Upper lobe of right lung (tissue), 1 donor: ENCODE data around the gene B3GLCT. TPM values are rescaled to one million over a fixed set of nuclear protein-coding genes. Genes with fewer than 3 reads are reported as not detected.

Experiments used
- ATAC-seq: fragments of 200-7000 bp; cut with Tn5 transposase; one replicate; pipeline ENCODE4 v1.9.1; 2020; ENCODE audit warnings: mild to moderate bottlenecking, moderate library complexity
- DNase-seq: peaks from one replicate; pipeline ENCODE4 v3.0.0-alpha.2; 2020
- H3K27ac ChIP-seq: fragments of 200-600 bp; one replicate; pipeline ENCODE4 v1.8.0; 2022
- H3K27me3 ChIP-seq: fragments of 200-600 bp; one replicate; pipeline ENCODE4 v1.8.0; 2022; ENCODE audit warnings: mild to moderate bottlenecking
- H3K36me3 ChIP-seq: fragments of 200-600 bp; one replicate; pipeline ENCODE4 v1.8.0; 2022
- H3K4me1 ChIP-seq: fragments of 200-600 bp; one replicate; pipeline ENCODE4 v1.8.0; 2022
- H3K4me3 ChIP-seq: fragments of 200-600 bp; one replicate; pipeline ENCODE4 v1.8.0; 2022; ENCODE audit warnings: mild to moderate bottlenecking
- H3K9me3 ChIP-seq: fragments of 200-600 bp; one replicate; pipeline ENCODE4 v1.8.0; 2022
- intact Hi-C: fragments of 100-400 bp; cut with DNase I; formaldehyde crosslinking; loops from one replicate; pipeline ENCODE4 v1.11.0; 2022
- total RNA-seq: library from RNA; stranded (reverse); fragmentation: NEBNext Ultra II Directional; extraction: Animal tissue kit (Norgen Biotek cat#: 25700); gene quantifications from one replicate; pipeline ENCODE4 v1.2.1, GENCODE V29; 2021
- TF ChIP-seq, protein P1 (sequence below): fragments of 200-600 bp; IDR thresholded peaks from one replicate; pipeline ENCODE4 v1.8.0; 2022; ENCODE audit warnings: antibody characterized with exemption
- donor health status: DM: no; HTN: yes; CAD: no; lungs with severe emphysema.

B3GLCT gene
- total RNA-seq, 1 donor from 2014 or later, result 6.7 TPM

DNA sequence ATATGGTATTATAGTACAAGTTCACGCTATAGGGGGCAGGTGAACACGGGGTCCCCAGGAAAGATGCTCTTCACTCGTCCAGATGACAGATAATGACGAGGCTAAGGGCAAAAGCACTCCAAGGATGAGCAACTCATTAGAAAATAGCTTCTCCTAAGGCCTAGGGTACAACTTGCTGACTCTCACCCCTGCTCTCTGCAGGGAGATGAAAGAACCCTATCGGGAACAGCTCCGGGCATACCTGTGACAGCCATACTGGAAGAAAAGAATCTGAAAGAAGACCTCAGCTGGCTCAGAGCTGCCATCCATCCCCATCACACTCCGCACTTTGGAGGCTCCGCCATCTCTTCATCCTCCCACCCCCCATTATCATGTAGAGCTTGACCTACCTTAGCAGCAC lies 20.5 kb upstream of the B3GLCT start:
- Histone ChIP-seq H3K36me3 (no peaks in the 10 kb centered on the region), H3K9me3 (no peaks in the 10 kb centered on the region), H3K27me3 (no peaks in the 10 kb centered on the region), H3K4me1 (no peaks in the 10 kb centered on the region), H3K27ac (no peak overlapping the region), H3K4me3 (no peak overlapping the region)
- no peak for DNase-seq
- intact Hi-C loops, result no loop called here
- ATAC-seq, result no peak
- TF ChIP-seq, protein P1, sequence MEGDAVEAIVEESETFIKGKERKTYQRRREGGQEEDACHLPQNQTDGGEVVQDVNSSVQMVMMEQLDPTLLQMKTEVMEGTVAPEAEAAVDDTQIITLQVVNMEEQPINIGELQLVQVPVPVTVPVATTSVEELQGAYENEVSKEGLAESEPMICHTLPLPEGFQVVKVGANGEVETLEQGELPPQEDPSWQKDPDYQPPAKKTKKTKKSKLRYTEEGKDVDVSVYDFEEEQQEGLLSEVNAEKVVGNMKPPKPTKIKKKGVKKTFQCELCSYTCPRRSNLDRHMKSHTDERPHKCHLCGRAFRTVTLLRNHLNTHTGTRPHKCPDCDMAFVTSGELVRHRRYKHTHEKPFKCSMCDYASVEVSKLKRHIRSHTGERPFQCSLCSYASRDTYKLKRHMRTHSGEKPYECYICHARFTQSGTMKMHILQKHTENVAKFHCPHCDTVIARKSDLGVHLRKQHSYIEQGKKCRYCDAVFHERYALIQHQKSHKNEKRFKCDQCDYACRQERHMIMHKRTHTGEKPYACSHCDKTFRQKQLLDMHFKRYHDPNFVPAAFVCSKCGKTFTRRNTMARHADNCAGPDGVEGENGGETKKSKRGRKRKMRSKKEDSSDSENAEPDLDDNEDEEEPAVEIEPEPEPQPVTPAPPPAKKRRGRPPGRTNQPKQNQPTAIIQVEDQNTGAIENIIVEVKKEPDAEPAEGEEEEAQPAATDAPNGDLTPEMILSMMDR, result no peak

DNA sequence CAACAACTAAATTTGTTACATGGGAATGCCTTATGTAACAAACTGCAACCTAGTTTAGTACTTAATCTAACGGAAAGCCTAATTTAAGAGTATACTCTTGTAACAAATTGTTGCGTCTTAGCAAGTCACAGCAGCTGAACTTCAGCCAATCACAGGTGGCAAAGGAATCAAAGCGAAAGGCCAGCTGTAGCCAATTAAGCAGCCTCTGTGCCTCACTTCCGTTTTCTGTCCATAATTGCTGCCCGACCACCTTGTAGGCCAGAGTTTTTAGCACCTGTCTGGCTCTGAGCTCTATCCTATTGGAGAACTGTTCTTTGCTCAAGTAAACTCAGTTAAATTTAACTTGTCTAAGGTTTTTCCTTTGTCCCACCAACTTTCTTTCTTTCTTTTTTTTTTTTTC lies 20.0 kb upstream of the B3GLCT start:
- H3K9me3 ChIP-seq, result no peaks in the 10 kb centered on the region
- no peaks in the 10 kb centered on the region for H3K4me1 ChIP-seq
- no peaks in the 10 kb centered on the region for H3K27me3 ChIP-seq
- TF ChIP-seq, protein P1, result no peak
- intact Hi-C loops, result no loop called here
- no peaks in the 10 kb centered on the region for H3K36me3 ChIP-seq
- ATAC-seq, result no peak
- DNase-seq, result no peak
- no peak overlapping the region for H3K27ac ChIP-seq
- no peak overlapping the region for H3K4me3 ChIP-seq

DNA sequence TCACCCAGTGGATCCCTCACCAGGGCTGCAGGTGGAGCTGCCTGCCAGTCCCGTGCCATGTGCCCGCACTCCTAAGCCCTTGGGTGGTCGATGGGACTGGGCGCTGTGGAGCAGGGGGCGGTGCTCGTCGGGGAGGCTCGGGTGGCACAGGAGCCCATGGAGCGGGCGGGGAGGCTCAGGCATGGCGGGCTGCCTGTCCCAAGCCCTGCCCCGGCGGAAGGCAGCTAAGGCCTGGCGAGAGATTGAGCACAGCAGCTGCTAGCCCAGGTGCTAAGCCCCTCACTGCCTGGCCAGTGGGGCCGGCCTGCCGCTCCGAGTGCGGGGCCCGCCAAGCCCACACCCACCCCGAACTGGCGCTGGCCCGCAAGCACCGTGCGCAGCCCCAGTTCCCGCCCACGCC lies 16.8 kb upstream of the B3GLCT start:
- TF ChIP-seq, protein P1, result no peak
- Histone ChIP-seq H3K36me3 (no peaks in the 10 kb centered on the region), H3K27ac (no peak overlapping the region), H3K27me3 (no peaks in the 10 kb centered on the region), H3K4me1 (no peaks in the 10 kb centered on the region), H3K4me3 (no peak overlapping the region), H3K9me3 (no peaks in the 10 kb centered on the region)
- intact Hi-C loops, result no loop called here
- ATAC-seq (no peak), DNase-seq (no peak)

DNA sequence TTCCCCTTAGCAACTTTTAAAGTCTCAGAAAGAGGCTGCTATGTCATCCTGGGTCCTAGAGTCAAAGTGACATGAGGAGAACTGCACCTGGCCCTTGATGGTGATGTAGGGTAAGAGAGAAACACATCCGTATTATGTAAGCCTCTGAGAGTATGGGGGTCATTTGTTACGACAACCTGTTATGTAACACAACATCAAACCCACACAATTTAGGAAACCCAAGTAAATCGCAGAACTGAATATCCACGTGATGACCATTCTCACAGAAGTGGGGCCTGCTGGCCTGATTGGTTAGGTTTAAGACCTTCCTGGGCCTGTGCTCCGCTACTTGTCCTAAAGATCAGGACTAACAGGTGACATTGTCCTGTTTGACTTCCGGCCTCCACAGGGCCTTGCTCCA lies 15.3 kb upstream of the B3GLCT start:
- H3K4me1 ChIP-seq, result no peaks in the 10 kb centered on the region
- DNase-seq, result no peak
- no peak for ATAC-seq
- TF ChIP-seq, protein P1, result no peak
- intact Hi-C loops, result no loop called here
- no peak overlapping the region for H3K27ac ChIP-seq
- no peaks in the 10 kb centered on the region for H3K9me3 ChIP-seq
- H3K27me3 ChIP-seq, result no peaks in the 10 kb centered on the region
- no peaks in the 10 kb centered on the region for H3K36me3 ChIP-seq
- no peak overlapping the region for H3K4me3 ChIP-seq

DNA sequence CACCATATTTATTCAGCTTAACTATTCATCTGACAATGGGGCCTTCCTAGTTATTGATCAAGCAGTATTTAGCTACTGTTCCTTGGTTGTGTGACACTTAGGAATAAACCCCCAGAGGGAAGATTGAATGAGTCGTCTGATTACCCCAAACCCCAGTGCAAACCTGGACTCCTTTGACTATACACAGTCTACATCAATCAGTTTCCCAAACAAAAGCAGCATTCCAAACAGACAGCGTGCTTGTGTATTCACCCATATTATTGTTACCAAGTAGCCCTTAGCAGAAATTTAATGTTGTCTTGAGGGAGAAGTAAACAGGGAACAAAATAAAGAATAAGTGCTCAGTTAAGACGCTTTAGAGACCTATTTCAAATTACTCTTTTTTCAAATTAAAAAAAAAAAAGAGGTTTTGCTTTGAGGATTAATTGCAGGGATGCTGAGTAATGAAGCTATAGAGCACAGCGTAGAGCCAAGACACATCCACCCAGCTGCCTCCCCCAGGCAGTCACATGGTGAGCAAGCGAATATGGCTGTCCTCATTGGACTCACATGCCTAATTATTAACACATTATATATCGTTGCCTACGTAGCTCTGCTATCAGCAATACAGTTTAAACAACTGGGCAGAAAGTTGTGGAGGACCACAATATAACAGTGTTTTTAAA lies 14.7 kb upstream of the B3GLCT start:
- TF ChIP-seq, protein P1, result no peak
- no peaks in the 10 kb centered on the region for H3K9me3 ChIP-seq
- ATAC-seq, result no peak
- no peak for DNase-seq
- H3K36me3 ChIP-seq, result no peaks in the 10 kb centered on the region
- intact Hi-C loops, result no loop called here
- H3K27me3 ChIP-seq, result no peaks in the 10 kb centered on the region
- H3K4me1 ChIP-seq, result no peaks in the 10 kb centered on the region
- H3K27ac ChIP-seq, result no peak overlapping the region
- H3K4me3 ChIP-seq, result no peak overlapping the region

DNA sequence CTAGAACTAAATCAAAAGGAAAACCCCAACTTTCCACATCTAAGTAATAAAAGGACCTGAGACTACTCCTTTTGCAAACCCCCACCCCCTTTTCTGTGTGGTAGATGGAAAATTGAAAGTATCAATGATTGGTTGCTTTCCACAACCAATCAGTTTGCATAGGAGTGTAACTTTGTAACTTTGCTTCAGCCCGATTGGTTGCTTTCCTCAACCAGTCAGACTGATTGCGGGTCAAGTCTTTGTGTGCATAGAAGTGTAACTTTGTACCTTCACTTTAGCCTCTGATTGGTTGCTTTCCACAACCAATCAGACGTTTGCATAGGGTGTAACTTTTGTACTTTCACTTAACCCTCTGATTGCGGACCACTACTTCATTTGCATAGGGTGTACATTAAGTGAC lies 8.0 kb upstream of the B3GLCT start:
- DNase-seq, result no peak
- Histone ChIP-seq H3K4me1 (no peaks in the 10 kb centered on the region), H3K4me3 (no peak overlapping the region), H3K27me3 (no peaks in the 10 kb centered on the region), H3K36me3 (no peaks in the 10 kb centered on the region), H3K27ac (no peak overlapping the region), H3K9me3 (no peaks in the 10 kb centered on the region)
- intact Hi-C loops, result no loop called here
- ATAC-seq, result no peak
- TF ChIP-seq, protein P1, result no peak
